Measurements from ENCODE around the gene RAD51B. TPM values are rescaled to one million over a fixed set of nuclear protein-coding genes. Genes with fewer than 3 reads are reported as not detected.
A peak's percentile ranks its signal among the peaks of the same experiment; 100 is the strongest.

The RAD51B gene
- total RNA-seq, 1 experiment from 2014 or later = 16.7 TPM

GRCh38 chr14:68295316-68295816 is 475.8 kb downstream of the RAD51B start:
- no peak overlapping the region for H3T11ph ChIP-seq (ENCODE audit: low read length)
- no peak overlapping the region for H2BK20ac ChIP-seq (ENCODE audit: low read depth, low read length, poor library complexity, severe bottlenecking)
- H3K9me3 ChIP-seq (ENCODE audit: control insufficient read depth, low read depth, low read length) = no peaks in the 10 kb centered on the region
- H3K9ac ChIP-seq (ENCODE audit: extremely low read depth, insufficient read length, low read length) = no peak overlapping the region
- H2AK5ac ChIP-seq (ENCODE audit: insufficient read length, low read length) = no peak overlapping the region
- no peaks in the 10 kb centered on the region for H3K79me1 ChIP-seq (ENCODE audit: insufficient read depth, low read depth, low read length, poor library complexity, severe bottlenecking)
- peak; percentile 33 for DNase-seq
- WGBS (ENCODE audit: extremely low coverage, insufficient read length, low lambda C conversion rate) = no CpG with 5 or more reads among the region's 8 CpGs
- H2BK15ac ChIP-seq (ENCODE audit: low read depth, low read length) = no peak overlapping the region; the same call in 1 of the 2 replicates
- H3K4me1 Mint-ChIP-seq = peaks cover 47 to 53% of the 10 kb centered on the region in 2 experiments
- H3K56ac ChIP-seq (ENCODE audit: insufficient read length, low read depth, low read length) = no peak overlapping the region
- no peak overlapping the region for H3K4me2 ChIP-seq (ENCODE audit: insufficient read depth, insufficient read length, low read length)
- H2BK12ac ChIP-seq (ENCODE audit: insufficient read length, low read depth, low read length) = no peak overlapping the region
- H3K27ac ChIP-seq (ENCODE audit: insufficient read length, low read depth, low read length) = no peak overlapping the region
- H3K79me2 ChIP-seq (ENCODE audit: insufficient read depth, low read length) = no peaks in the 10 kb centered on the region
- H3K4ac ChIP-seq (ENCODE audit: low read depth, low read length) = no peak overlapping the region
- no peak overlapping the region for H3K18ac ChIP-seq (ENCODE audit: insufficient read length, low read depth, low read length)
- no peak overlapping the region; the same call in 1 of the 2 replicates for H3K14ac ChIP-seq (ENCODE audit: insufficient read depth, low read length)
- H2AFZ ChIP-seq (ENCODE audit: low read length) = no peak overlapping the region
- H3K36me3 Mint-ChIP-seq (ENCODE audit: insufficient read depth in 1 of 3, low read depth in 3 of 3) = peaks cover 3 to 10% (median 10%) of the 10 kb centered on the region in 3 experiments
- peaks cover 11% of the 10 kb centered on the region; the same call in 1 of the 2 replicates for H3K4me1 ChIP-seq (ENCODE audit: insufficient read depth, low read length)
- H3K23ac ChIP-seq (ENCODE audit: insufficient read length, low read depth, low read length) = no peak overlapping the region
- H4K5ac ChIP-seq (ENCODE audit: insufficient read length, low read depth, low read length) = no peak overlapping the region
- TF ChIP-seq CTCF (conservative IDR thresholded peaks at IDR 0.05) = no peak
- H4K8ac ChIP-seq (replicated peaks; ENCODE audit: insufficient read length, low read depth, low read length) = no peak overlapping the region
- H3K9me3 Mint-ChIP-seq = peaks cover 7 to 10% of the 10 kb centered on the region in 2 experiments; a peak in 3 of 5 replicates
- no peaks in the 10 kb centered on the region for H3K27me3 ChIP-seq (ENCODE audit: insufficient read depth, low read length)
- no peak overlapping the region for H2BK5ac ChIP-seq (ENCODE audit: insufficient read length, low read length)
- no peak overlapping the region for H4K91ac ChIP-seq (ENCODE audit: insufficient read length, low read depth, low read length)
- H3K23me2 ChIP-seq (ENCODE audit: insufficient read length, low read depth, low read length, poor library complexity, severe bottlenecking) = no peaks in the 10 kb centered on the region
- H4K20me1 ChIP-seq (ENCODE audit: control insufficient read depth, insufficient read depth, insufficient read length) = no peaks in the 10 kb centered on the region
- no peaks in the 10 kb centered on the region; the same call in 1 of the 2 replicates for H3K27me3 Mint-ChIP-seq (ENCODE audit: low read depth)
- peak overlapping the region in 1 of 3 experiments; percentile 26; a peak in 2 of 7 replicates for H3K27ac Mint-ChIP-seq
- no peak overlapping the region for H2BK120ac ChIP-seq (ENCODE audit: low read depth, low read length, poor library complexity, severe bottlenecking)
- H3K4me3 Mint-ChIP-seq = no peak overlapping the region
